Hepatocyte (in vitro differentiated cells): ENCODE results near the gene ZBTB16. TPM values are rescaled to one million over a fixed set of nuclear protein-coding genes. Genes with fewer than 3 reads are reported as not detected.
A peak's percentile ranks its signal among the peaks of the same experiment; 100 is the strongest.

ENCODE experiments used
- DNase-seq: peaks from one replicate; pipeline ENCODE4 v3.0.0-alpha.2; 2016; ENCODE audit warnings: low spot score
- H2AFZ ChIP-seq: fragments of 200-600 bp; sonication (generic); 2 replicates; pipeline ENCODE4 v1.6.0; 2016; ENCODE audit warnings: antibody characterized with exemption, mild to moderate bottlenecking
- H3K27ac ChIP-seq: fragments of 200-600 bp; sonication (generic); 2 replicates; pipeline ENCODE4 v1.5.1; 2016; ENCODE audit warnings: mild to moderate bottlenecking
- H3K27me3 ChIP-seq: fragments of 200-600 bp; sonication (generic); 2 replicates; pipeline ENCODE4 v1.6.1; 2016
- H3K36me3 ChIP-seq: fragments of 200-600 bp; sonication (generic); replicated peaks from 2 replicates; pipeline ENCODE4 v1.5.1; 2016; ENCODE audit warnings: low read depth; ENCODE audit not compliant: insufficient read depth
- H3K4me1 ChIP-seq: fragments of 200-600 bp; sonication (generic); 2 replicates; pipeline ENCODE4 v1.5.1; 2016; ENCODE audit warnings: mild to moderate bottlenecking, moderate library complexity; ENCODE audit not compliant: insufficient read depth
- H3K4me2 ChIP-seq: fragments of 200-600 bp; sonication (generic); 2 replicates; pipeline ENCODE4 v1.6.0; 2016
- H3K4me3 ChIP-seq: fragments of 200-600 bp; sonication (generic); 2 replicates; pipeline ENCODE4 v1.5.1; 2016; ENCODE audit warnings: mild to moderate bottlenecking
- H3K79me2 ChIP-seq: fragments of 200-600 bp; sonication (generic); 2 replicates; pipeline ENCODE4 v1.6.0; 2017; ENCODE audit warnings: mild to moderate bottlenecking
- H3K9me2 ChIP-seq: fragments of 200-600 bp; sonication (generic); replicated peaks from 2 replicates; pipeline ENCODE4 v1.6.0; 2017; ENCODE audit warnings: mild to moderate bottlenecking; ENCODE audit not compliant: insufficient read depth
- H3K9me3 ChIP-seq: fragments of 200-600 bp; sonication (generic); 2 replicates; pipeline ENCODE4 v1.5.1; 2016; ENCODE audit warnings: low read depth, mild to moderate bottlenecking
- H4K20me1 ChIP-seq: fragments of 200-600 bp; sonication (generic); 2 replicates; pipeline ENCODE4 v1.6.0; 2016; ENCODE audit warnings: mild to moderate bottlenecking; ENCODE audit not compliant: insufficient read depth, poor library complexity, severe bottlenecking
- EZH2 ChIP-seq: fragments of 200-600 bp; sonication (generic); IDR thresholded peaks from 2 replicates; pipeline ENCODE4 v1.6.1; 2016; ENCODE audit warnings: antibody characterized with exemption, mild to moderate bottlenecking, borderline replicate concordance
- EZH2phosphoT487 ChIP-seq: fragments of 200-600 bp; sonication (generic); IDR thresholded peaks from one replicate; pipeline ENCODE4 v1.6.1; 2018; ENCODE audit warnings: antibody characterized with exemption, mild to moderate bottlenecking, low read depth, moderate library complexity; ENCODE audit not compliant: unreplicated experiment, severe bottlenecking
- WGBS: methylation state at CpG from one replicate; pipeline ENCODE4 v1.1.6; 2016; ENCODE audit warnings: low lambda C conversion rate; ENCODE audit errors: missing lambda C conversion rate; 5-methylcytosine and 5-hydroxymethylcytosine counted together
- polyA plus RNA-seq: library from polyadenylated mRNA; unstranded; fragments of >200 nt; fragmentation: Nextera tagmentation; extraction: Ambion mirVana; gene quantifications from 2 replicates; pipeline ENCODE4 v1.2.1, GENCODE V29; 2016
- total RNA-seq: library from RNA; depleted of rRNA; stranded (reverse); fragments of >200 nt; gene quantifications from 2 replicates; pipeline ENCODE4 v1.2.3, GENCODE V29; 2014
- TF ChIP-seq, protein P1 (sequence below): fragments of 200-600 bp; sonication (generic); IDR thresholded peaks from 2 replicates; pipeline ENCODE4 v1.5.1; 2016; ENCODE audit warnings: antibody characterized with exemption, mild to moderate bottlenecking; ENCODE audit not compliant: poor library complexity

The ZBTB16 gene
- total and polyA plus RNA-seq, 2 experiments from 2014 or later = 30.1 to 52.3 TPM

DNA sequence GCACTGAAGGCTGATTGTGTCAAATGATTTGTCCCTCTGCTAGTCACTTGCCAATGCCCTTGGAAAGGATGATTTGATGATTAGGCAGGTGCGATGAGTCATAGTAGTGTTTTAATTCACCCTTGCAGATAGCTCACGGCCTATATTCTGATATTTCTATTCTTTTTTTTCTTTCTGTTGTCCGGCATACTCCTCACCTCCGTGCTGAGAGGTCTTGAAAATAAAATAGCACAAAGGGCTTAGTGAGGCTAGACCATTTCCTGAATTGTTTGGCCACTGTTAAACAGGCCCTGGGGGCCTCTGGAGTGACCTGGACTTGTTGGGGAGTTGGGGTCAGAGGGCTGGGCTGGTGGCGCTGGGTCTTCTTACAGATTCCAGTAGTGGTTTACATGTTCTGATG is 99.8 kb downstream of the ZBTB16 start:
- H3K9me3 ChIP-seq = no peaks in the 10 kb centered on the region
- no peak for DNase-seq
- peak overlapping the region; percentile 71 for H3K27ac ChIP-seq
- no peak overlapping the region for H2AFZ ChIP-seq
- no peak for TF ChIP-seq EZH2
- TF ChIP-seq, protein P1, sequence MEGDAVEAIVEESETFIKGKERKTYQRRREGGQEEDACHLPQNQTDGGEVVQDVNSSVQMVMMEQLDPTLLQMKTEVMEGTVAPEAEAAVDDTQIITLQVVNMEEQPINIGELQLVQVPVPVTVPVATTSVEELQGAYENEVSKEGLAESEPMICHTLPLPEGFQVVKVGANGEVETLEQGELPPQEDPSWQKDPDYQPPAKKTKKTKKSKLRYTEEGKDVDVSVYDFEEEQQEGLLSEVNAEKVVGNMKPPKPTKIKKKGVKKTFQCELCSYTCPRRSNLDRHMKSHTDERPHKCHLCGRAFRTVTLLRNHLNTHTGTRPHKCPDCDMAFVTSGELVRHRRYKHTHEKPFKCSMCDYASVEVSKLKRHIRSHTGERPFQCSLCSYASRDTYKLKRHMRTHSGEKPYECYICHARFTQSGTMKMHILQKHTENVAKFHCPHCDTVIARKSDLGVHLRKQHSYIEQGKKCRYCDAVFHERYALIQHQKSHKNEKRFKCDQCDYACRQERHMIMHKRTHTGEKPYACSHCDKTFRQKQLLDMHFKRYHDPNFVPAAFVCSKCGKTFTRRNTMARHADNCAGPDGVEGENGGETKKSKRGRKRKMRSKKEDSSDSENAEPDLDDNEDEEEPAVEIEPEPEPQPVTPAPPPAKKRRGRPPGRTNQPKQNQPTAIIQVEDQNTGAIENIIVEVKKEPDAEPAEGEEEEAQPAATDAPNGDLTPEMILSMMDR = no peak
- TF ChIP-seq EZH2phosphoT487 = no peak
- no peaks in the 10 kb centered on the region for H4K20me1 ChIP-seq
- 75% methylated on average over 5 of the region's 5 CpGs for WGBS
- H3K4me3 ChIP-seq = no peak overlapping the region
- no peaks in the 10 kb centered on the region for H3K9me2 ChIP-seq
- no peaks in the 10 kb centered on the region for H3K36me3 ChIP-seq
- peak overlapping the region; percentile 17 for H3K4me2 ChIP-seq
- H3K27me3 ChIP-seq = no peaks in the 10 kb centered on the region
- peaks cover 35% of the 10 kb centered on the region for H3K79me2 ChIP-seq
- peaks cover 57% of the 10 kb centered on the region for H3K4me1 ChIP-seq

DNA sequence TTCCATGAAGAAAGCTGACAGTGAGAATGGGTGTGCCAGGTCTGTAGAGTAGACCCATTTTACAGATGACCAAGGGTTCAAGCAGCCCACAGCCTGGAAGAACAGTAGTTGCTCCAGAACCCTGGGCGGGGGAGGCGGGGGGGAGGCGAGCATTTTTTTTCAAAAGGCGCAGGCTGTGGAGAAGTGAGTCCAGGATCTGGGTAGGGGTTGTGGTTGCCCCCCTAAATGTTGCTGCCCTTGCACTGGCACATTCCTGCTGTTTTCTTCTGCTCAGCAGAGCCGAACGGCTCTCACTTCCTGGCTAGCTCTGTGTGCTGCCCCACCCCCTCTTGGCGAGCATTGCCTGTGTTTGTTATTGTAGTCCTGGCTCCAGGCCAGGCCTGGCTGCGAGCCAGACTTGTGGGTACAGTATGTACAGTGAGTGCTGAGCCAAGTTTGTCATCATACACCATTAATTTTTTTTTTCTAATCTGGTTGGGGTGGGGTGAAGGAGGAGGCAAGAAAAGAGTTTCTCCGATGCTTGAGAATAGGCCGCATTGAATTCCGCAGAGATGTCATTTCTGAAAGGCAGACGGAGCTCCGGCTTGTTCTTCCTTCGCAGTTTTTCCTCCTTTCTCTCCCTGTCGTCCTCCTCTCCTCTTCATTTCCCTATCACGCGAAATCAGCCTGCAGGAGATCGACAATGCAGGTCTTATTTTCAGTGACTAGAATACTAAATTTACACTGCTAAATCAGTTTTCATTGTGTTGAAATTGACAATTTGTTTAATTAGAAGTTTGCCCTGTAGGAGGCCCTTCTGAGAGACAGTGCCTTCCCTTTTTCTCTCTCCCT is 100.5 kb downstream of the ZBTB16 start:
- Histone ChIP-seq H3K79me2 (peaks cover 35% of the 10 kb centered on the region), H3K27ac (peak overlapping the region; percentile 95), H3K9me3 (no peaks in the 10 kb centered on the region), H3K4me1 (peaks cover 58% of the 10 kb centered on the region), H3K9me2 (no peaks in the 10 kb centered on the region), H4K20me1 (no peaks in the 10 kb centered on the region), H3K27me3 (no peaks in the 10 kb centered on the region), H3K4me3 (no peak overlapping the region), H2AFZ (no peak overlapping the region), H3K36me3 (no peaks in the 10 kb centered on the region), H3K4me2 (peak overlapping the region; percentile 55)
- TF ChIP-seq, protein P1 = no peak
- TF ChIP-seq EZH2phosphoT487 = no peak
- TF ChIP-seq EZH2 = no peak
- peak; percentile 97 for DNase-seq
- WGBS = 47% methylated on average over 18 of the region's 18 CpGs

DNA sequence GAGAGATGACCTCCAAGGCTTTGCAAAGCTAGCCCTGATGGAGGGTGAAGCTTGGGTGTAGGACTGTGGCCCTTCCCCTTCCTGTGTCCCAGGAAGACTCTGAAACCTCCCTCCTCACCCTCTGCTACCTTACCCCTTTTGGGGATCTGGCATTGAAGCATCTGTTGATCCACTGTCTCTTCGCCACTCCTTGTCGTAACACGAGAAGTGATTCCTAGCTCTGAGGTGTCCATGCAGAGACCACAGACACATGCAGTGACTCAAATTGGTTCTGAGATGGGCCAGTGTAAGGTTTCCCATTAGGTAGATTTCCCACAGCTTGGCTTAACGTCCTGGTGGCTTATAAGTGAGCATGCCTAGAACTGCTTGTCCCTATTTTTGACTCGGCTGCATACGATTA is 101.4 kb downstream of the ZBTB16 start:
- Histone ChIP-seq H2AFZ (no peak overlapping the region), H3K79me2 (peaks cover 35% of the 10 kb centered on the region), H3K9me3 (no peaks in the 10 kb centered on the region), H3K9me2 (no peaks in the 10 kb centered on the region), H3K4me1 (peaks cover 63% of the 10 kb centered on the region), H3K4me3 (no peak overlapping the region), H3K27me3 (no peaks in the 10 kb centered on the region), H3K36me3 (no peaks in the 10 kb centered on the region), H3K4me2 (peak overlapping the region; percentile 55), H4K20me1 (no peaks in the 10 kb centered on the region), H3K27ac (peak overlapping the region; percentile 95)
- 81% methylated on average over 6 of the region's 6 CpGs for WGBS
- TF ChIP-seq, protein P1 = no peak
- TF ChIP-seq EZH2phosphoT487 (no peak), EZH2 (no peak)
- no peak for DNase-seq
